Measurements from ENCODE around the gene TRMO.

TRMO gene

DNA sequence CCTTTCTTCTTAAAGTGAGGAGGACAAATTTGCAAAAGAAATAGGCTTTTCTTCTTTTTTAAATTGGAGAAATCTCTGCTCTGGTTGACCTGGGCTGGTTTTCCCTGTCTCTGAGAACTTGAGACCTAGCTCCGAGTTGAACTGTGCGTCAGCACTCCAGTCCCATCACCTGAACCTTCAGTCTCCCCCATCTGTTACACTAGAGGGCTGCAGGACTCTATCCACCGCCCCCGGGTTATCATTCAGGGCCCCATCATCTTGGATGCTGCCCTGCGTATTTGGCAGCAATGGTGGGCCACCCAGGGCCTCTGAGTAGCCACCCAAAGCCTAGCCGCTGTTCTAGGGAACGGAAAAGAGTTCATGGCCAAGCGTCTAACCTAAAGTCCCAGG is 66.8 kb downstream of the TRMO start:
- no peak overlapping the region for H2AFZ ChIP-seq (ENCODE audit: low read length)
- H3K9ac ChIP-seq (ENCODE audit: low read length) = no peak overlapping the region
- H3K4me2 ChIP-seq (ENCODE audit: low read depth, low read length) = no peak overlapping the region
- no peak overlapping the region for H3K4me3 ChIP-seq (ENCODE audit: low read length)
- H3K79me2 ChIP-seq (ENCODE audit: low read length) = no peaks in the 10 kb centered on the region
- no peaks in the 10 kb centered on the region for H3K36me3 ChIP-seq (replicated peaks; ENCODE audit: insufficient read depth, low read length)
- TF ChIP-seq EZH2phosphoT487 (IDR thresholded peaks at IDR 0.05; ENCODE audit: low read length) (no peak), EZH2 (optimal IDR thresholded peaks at IDR 0.05; ENCODE audit: low read depth, low read length) (no peak)
- TF ChIP-seq, protein P1, sequence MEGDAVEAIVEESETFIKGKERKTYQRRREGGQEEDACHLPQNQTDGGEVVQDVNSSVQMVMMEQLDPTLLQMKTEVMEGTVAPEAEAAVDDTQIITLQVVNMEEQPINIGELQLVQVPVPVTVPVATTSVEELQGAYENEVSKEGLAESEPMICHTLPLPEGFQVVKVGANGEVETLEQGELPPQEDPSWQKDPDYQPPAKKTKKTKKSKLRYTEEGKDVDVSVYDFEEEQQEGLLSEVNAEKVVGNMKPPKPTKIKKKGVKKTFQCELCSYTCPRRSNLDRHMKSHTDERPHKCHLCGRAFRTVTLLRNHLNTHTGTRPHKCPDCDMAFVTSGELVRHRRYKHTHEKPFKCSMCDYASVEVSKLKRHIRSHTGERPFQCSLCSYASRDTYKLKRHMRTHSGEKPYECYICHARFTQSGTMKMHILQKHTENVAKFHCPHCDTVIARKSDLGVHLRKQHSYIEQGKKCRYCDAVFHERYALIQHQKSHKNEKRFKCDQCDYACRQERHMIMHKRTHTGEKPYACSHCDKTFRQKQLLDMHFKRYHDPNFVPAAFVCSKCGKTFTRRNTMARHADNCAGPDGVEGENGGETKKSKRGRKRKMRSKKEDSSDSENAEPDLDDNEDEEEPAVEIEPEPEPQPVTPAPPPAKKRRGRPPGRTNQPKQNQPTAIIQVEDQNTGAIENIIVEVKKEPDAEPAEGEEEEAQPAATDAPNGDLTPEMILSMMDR (IDR thresholded peaks at IDR 0.05; ENCODE audit: low read length) = no peak
- no peak for DNase-seq
- no peaks in the 10 kb centered on the region for H4K20me1 ChIP-seq (ENCODE audit: insufficient read depth, low read length)
- H3K27ac ChIP-seq (ENCODE audit: low read length) = no peak overlapping the region
- H3F3A ChIP-seq (ENCODE audit: insufficient read depth, low read length) = no peaks in the 10 kb centered on the region
- H3K4me1 ChIP-seq (ENCODE audit: low read length) = no peaks in the 10 kb centered on the region
- no peaks in the 10 kb centered on the region for H3K9me3 ChIP-seq (replicated peaks; ENCODE audit: insufficient read depth, low read length)
- peaks cover 44% of the 10 kb centered on the region for H3K27me3 ChIP-seq (replicated peaks; ENCODE audit: insufficient read depth, low read length)
- no peaks in the 10 kb centered on the region for H3K9me2 ChIP-seq (replicated peaks; ENCODE audit: insufficient read depth, low read length)

GRCh38 chr9:97854696-97855485 is 67.4 kb downstream of the TRMO start:
- H3K27ac ChIP-seq (ENCODE audit: low read length) = no peak overlapping the region
- no peaks in the 10 kb centered on the region for H3K36me3 ChIP-seq (replicated peaks; ENCODE audit: insufficient read depth, low read length)
- H4K20me1 ChIP-seq (ENCODE audit: insufficient read depth, low read length) = no peaks in the 10 kb centered on the region

More at GRCh38 chr9:97854696-97855485, 67.4 kb downstream of the TRMO start:
- Histone ChIP-seq H3K79me2 (ENCODE audit: low read length) (no peaks in the 10 kb centered on the region), H3K4me2 (ENCODE audit: low read depth, low read length) (no peak overlapping the region), H3K9me2 (replicated peaks; ENCODE audit: insufficient read depth, low read length) (no peaks in the 10 kb centered on the region), H3K27me3 (replicated peaks; ENCODE audit: insufficient read depth, low read length) (peaks cover 50% of the 10 kb centered on the region), H3K9ac (ENCODE audit: low read length) (no peak overlapping the region), H3K4me1 (ENCODE audit: low read length) (no peaks in the 10 kb centered on the region), H3K9me3 (replicated peaks; ENCODE audit: insufficient read depth, low read length) (no peaks in the 10 kb centered on the region), H2AFZ (ENCODE audit: low read length) (no peak overlapping the region), H3F3A (ENCODE audit: insufficient read depth, low read length) (no peaks in the 10 kb centered on the region), H3K4me3 (ENCODE audit: low read length) (no peak overlapping the region)
- DNase-seq = no peak
- TF ChIP-seq EZH2phosphoT487 (IDR thresholded peaks at IDR 0.05; ENCODE audit: low read length) (no peak), EZH2 (optimal IDR thresholded peaks at IDR 0.05; ENCODE audit: low read depth, low read length) (no peak)
- TF ChIP-seq, protein P1 (IDR thresholded peaks at IDR 0.05; ENCODE audit: low read length) = no peak

Data from MM.1S (cell line).